ENCODE measurements around the gene PIAS1.
"Not testable (repeated sequence)": the region's sequence is repeated elsewhere in the genome, so short reads cannot be mapped to it uniquely, and the experiment has no call there.

PIAS1 gene

DNA sequence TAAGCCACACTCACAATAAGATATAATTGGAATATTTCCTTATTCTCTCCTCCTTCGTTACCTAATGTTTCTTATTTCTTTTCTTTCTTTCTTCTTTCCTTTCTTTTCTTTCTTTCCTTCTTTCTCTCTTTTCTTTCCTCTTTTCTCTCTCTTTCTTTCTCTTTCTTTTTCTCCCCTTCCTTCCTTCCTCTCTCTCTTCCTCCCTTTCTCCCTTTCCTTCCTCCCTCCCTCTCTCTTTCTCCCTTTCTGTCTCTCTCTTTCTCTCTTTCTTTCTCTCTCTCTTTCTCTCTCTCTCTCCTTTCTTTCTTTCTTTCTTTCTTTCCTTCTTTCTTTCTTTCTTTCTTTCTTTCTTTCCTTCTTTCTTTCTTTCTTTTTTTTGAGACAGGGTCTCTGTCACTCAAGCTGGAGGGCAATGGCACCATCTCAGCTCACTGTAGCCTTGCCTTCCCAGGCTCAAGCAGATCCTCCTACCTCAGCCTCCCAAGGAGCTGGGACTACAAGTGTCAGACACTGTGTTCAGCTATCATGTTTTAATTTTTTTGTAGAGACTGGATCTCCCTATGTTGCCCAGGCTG, 19.3 kb upstream of the PIAS1 start:
- no peak for DNase-seq (ENCODE audit: low spot score)

DNA sequence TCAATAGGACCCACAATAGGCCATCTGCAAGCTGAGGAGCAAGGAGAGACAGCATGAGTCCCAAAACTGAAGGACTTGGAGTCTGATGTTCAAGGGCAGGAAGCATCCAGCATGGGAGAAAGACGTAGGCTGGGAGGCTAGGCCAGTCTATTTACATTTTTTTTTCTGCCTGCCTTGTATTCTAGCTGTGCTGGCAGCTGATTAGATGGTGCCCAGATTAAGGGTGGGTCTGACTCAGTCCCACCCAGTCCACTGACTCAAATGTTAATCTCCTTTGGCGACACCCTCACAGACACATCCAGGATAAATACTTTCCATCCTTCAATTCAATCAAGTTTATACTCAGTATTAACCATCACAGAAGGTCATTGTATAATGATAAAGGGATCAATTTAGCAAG, 15.9 kb upstream of the PIAS1 start:
- DNase-seq (ENCODE audit: low spot score) = no peak

DNA sequence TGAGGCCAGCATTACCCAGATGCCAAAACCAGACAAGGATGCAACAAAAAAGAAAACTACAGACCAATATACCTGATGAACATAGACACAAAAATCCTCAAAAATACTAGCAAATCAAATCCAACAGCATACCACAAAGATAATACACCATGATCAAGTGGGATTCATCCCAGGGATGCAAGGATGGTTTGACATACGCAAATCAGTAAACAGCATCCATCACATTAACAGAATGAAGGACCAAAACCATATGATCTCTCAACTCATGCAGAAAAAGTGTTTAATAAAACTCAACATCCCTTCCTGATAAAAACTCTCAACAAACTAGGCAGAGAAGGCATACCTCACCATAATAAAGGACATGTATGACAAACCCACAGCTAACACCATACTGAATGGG, 14.0 kb upstream of the PIAS1 start:
- no peak for DNase-seq (ENCODE audit: low spot score)

DNA sequence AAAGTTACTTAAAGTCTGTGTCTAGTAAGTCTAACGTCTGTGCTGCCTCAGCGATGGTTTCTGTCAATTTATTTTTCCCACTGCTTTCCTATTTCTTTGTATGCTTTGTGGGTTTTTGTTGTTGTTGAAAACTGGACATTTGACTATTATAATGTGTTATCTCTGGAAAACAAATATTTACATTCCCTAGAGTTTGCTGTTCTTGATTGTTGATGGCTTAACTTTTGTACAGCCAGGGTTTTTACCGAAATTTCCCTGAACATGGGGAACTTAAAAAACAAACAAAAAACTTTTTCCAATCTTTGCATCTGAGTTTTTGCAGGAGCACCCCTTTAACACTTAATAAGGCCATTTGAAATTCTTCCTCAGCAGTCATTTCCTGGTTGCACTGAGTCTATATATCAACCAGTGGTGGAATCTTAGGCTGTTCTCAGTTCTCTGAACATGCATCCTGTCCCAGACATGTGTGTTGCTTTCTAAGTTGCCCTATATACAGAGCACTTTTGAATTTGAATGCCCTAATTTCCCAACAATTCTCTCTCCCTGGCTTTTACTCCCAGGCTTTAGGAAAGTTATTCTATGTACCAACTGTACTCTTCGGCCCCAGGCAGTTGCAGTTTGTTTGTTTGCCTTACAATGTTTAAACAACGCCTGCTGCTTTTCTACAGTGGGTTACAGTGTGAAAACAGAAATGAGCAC, 11.8 kb upstream of the PIAS1 start:
- no peak for DNase-seq (ENCODE audit: low spot score)

DNA sequence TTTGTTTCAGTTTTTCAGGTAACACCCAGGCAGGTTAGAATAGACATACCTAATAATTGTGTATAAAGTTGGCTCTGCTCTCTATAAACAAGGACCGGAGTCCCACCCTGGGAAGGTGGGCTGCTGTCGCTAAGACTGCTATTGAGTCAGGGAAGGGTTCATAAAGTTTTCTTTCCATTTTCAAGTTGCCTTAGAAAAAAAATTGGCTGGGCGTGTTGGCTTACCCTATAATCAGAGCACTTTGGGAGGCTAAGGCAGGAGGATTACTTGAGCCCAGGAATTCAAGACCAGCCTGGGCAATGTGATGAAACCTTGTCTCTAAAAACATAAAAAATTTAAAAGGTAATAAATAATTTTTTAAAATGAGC, 11.3 kb upstream of the PIAS1 start:
- no peak for DNase-seq (ENCODE audit: low spot score)

DNA sequence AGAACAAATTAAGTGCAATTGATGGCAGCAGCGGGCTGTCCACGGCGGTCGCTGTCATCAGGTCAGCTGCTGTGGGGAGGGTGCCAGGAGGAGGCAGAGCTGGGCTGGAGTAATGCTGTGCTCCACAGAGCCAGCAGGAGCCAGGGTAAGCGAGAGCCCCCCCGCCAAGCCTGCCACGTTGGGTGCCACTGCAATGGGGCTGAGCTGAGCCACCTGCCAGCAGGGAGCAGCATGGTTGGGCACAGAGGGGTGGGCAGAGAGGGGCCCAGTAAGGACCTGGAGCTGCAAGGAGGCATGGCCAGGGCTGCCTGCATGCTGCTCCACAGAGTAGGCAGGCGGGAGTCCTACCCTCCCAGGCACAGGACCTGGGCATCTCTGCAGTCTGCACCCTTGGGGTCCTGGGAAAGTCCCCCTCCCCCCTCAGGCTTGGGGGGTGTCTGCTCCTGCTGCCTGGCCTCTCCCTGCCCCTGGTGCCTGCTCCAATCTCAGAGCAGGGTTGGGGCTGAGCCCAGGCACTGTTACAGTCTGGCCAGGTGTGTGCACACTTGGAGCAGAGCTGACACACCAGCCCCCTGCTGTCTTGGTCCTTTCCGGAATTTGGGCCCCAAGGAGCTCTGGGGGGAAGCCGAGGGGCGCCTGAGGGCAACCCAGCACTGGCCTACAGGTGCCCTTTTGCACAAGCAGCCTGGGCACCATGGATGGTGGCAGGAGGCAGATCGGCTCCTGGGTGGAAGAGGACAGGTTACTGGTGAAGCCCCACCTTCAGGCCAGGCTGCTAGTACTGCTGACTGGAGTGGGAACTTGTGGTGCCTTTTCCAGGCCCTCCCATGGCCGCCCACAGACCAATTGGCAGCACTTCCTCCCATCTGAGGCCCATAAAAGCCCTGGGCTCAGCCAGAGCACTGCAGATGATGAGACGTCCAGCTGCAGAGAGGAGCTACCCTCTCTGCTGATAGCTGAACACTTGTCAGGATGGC, 8.5 kb upstream of the PIAS1 start:
- no peak for DNase-seq (ENCODE audit: low spot score)

DNA sequence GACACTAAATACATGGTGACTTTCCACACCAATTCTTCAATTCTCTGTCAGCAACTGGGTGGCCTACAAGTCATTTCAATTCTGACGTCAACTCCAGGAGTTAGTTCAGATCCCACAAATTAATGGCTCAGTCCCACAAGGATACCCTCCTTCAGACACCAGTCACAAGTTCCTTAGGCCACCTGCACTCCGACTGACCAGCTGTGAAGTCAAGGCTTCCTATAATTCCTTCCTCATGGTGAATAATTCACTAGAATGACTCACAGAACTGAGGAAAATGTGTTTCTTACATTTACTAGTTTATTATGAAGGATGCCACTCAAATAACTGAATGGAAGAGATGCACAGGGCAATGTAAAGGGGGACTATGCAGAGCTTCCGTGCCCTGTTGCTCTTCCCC, 6.3 kb upstream of the PIAS1 start:
- DNase-seq (ENCODE audit: low spot score) = no peak

DNA sequence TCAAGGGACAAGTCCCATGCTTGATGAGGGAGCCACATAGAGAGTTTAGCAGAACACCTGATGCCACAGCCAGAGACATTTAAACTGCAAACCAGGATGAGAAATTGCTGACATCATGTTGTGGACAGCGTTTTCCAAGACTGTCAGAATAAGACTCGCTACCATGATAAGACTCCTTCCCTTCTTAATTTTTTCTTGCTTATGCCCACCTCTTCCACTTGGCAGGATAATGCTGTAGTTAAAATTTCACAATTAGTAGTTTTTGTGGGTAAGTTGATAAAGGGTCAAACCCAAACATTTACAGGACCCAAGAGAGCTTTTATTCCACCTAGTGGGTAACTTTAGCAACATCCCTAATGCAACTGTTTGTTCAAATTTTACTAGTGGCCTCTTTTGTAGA, 3.0 kb upstream of the PIAS1 start:
- no peak for DNase-seq (ENCODE audit: low spot score)

DNA sequence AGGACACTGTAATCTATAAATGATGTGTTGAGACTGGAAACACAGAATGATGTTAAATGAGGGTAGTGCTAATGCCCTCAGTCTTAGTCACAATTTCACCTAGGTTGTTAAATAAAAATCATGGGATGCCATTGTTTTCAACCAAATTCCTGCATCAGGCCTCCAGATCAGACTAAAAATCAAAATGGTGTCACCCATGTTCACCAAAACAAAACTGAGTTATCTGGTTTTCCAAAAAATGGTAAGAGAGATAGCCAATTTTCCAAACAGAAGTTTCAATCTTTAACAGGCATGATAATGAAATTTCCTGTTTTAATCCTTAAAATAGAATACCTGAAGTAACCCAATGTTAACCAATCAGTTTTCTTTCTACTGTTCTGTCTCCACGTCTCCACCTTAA, 2.2 kb upstream of the PIAS1 start:
- DNase-seq (ENCODE audit: low spot score) = no peak

DNA sequence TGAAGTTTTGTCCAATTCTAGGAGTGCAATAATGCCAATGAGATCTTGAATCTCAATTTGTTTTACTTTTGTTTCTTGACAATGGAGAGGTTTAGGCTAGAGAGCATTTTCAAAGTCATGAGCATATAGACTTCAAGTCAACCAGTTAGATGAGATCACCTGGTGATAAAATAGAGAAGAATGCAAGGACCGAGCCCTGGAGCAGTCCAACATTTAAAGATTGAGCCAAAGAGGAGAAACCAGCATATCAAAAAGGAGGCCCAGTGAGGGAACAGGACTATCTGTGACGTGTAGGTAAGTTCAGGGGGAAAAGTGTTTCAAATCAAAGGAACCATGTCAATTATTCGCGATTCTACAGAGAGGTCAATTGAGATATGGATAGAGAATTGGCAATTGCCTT, 1.7 kb upstream of the PIAS1 start:
- no peak for DNase-seq (ENCODE audit: low spot score)

DNA sequence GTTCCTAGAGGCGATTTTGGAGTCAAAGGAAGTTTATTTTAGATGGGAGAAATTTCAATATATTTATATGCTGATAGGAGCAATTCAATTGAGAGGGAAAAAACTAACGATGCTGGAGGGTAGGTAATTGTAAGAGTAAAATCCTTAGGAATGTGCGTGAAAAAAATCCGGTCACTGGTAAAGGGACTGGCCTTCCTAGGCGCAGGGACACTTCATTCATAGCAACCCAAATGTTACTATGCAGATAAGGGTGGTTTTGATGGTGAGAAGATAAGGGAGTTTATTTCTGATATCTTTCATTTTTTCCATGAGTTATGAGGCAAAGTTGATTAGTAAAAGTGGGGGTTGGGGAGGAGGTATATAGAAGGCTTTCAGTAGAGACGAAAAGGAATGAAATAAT, 1.1 kb upstream of the PIAS1 start:
- no peak for DNase-seq (ENCODE audit: low spot score)

DNA sequence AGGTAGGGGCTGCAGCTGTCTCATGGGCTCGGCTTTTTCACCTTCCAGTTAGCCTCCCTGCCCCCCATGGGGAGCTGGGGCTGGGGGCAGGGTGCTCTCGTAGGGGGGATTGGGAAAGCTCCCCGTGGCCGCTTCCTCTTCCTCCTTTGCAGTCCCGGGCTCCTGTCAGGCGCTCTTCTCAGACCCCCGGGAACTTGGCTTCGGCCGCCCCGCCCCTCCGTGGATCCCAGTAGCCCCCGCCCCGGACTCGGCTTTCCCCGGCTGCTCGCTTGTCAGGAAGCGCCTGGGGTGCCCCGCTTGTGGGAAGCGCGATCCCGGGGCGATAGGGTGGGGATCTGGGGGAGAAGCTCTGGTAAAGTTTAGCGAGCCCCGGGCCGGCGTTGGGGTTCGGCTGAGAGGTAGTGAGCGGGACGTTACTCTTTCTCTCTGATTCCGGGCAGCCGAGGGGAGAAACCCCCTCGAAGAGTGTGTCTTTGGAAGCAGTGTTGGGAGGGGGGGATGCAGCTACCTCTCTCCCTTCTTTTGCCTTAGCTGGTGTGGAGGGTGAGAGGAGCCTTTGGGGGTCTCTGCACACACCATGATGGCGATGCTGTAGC, 611 bp downstream of the PIAS1 start:
- peak; percentile 33 for DNase-seq (ENCODE audit: low spot score)

DNA sequence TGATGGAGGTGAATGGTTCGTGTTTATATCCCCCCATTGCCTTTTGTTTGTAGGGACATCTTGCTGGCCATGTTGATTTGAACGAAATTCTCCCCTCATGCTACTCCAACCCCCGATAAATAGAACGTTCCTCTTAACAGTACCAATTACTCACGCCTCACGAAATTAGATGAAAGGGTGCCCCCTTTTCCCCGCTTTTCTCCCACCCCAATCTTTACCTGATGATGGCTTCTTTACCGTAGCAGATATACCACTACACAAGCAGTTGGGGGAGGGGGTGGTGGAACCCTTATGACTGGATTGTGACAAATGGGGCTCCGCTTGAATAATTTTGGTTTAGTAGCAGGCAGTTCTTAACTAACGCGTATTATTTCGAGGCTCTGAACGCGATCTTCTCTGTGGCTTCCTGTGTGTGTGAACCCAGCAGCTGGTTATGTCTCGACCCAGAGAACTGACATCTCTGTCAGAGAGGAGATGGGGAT, 1.1 kb downstream of the PIAS1 start:
- peak; percentile 48 for DNase-seq (ENCODE audit: low spot score)

DNA sequence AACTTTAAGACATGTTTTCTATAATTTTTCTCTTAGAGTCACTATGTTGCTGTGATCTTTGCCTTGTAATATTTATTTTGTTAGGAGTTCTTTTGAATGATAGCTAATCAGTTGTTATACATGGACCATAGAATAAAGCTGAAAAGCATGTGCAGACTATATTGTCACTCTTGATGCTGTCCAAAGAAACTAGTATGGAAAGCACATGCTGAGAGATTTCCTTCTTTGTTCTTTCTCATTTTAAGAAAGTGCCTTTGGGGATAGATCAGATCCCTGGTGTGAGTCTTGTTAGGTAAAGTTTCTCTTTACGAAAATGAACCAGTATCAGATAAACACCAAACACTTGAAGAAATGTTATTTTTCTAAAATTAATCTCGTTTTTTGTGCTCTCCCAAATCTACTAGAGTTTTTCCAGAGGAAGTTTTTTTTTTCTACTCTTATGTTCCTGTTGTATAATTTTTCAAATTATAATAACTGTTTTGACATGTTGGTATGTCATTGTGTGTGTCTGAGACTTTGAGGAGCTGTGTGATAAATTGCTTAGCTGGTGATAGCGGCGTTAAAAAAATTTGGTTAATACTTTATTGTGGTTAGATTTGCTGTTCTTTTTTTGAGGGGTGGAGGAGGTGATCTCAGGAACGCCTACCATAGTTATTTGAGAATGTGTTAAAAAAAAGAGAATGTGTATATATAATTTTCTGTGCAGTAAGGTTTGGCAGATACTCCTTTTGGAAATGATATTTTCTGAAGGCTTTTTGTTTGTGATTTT, 2.2 kb downstream of the PIAS1 start:
- no peak for DNase-seq (ENCODE audit: low spot score)

DNA sequence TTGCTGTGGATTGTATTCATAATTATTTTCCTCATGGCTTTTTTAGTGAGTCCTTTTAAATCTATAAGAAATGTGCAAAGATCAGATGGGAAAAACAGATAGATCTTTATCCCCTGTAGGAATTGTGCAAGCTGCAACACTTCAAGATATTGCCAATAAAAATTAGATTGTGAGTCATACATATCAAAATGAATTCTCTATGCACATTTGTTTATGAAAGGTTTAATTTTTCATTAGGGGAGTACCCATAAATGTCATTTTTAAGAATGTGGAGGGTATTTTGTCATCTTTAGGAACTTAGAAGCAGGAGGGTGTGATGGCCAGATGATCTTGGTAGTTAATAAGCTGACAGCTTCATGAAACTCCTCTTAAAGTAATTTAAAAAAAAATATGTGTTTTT, 2.9 kb downstream of the PIAS1 start:
- no peak for DNase-seq (ENCODE audit: low spot score)

DNA sequence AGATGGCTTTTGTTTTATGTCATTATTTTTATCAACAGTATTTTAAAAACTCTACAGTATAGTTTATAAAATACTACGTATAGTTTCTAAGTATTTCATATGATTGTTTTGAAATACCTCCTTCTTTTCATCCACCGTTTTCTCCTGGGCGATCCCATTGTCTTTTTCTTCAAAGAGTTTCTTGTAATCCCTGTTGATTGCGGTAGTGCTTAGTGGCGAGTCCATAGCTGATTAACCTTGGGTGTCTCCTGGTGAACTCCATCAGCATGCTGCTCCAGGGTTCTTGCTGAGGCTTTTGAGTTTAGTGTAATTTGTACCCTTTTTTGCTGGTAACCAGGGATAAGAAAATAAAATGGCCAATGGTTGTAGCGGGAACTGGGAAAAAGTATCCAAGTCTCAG, 3.6 kb downstream of the PIAS1 start:
- no peak for DNase-seq (ENCODE audit: low spot score)

DNA sequence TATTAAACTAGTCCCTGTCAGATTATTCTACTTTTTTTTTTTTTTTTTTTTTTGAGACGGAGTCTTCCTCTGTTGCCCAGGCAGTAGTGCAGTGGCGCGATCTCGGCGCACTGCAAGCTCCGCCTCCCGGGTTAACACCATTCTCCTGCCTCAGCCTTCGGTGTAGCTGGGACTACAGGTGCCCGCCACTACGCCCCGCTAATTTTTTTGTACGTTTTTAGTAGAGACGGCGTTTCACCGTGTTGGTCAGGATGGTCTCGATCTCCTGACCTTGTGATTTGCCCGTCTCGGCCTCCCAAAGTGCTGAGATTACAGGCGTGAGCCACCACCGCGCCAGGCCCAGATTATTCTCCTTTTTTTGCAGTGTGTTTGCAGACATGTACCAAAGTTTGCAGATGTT, 4.9 kb downstream of the PIAS1 start:
- DNase-seq (ENCODE audit: low spot score) = not testable (repeated sequence)

DNA sequence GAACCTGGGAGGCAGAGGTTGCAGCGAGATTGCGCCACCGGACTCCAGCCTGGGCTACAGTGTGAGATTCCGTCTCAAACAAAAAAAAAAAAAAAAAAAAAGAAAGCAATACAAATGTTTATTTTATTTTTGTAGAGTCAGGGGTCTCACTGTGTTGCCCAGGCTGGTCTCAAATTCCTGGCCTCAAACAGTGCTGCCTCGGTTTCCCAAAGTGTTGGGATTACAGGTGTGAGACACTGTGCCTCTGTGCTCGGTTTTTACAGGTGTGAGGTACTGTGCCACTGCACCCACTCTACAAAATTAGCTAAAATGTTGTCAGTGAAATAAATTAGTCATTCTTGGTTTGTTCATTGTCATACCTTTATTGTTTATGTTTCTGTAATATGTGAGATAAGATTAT, 5.5 kb downstream of the PIAS1 start:
- DNase-seq (ENCODE audit: low spot score) = no peak

DNA sequence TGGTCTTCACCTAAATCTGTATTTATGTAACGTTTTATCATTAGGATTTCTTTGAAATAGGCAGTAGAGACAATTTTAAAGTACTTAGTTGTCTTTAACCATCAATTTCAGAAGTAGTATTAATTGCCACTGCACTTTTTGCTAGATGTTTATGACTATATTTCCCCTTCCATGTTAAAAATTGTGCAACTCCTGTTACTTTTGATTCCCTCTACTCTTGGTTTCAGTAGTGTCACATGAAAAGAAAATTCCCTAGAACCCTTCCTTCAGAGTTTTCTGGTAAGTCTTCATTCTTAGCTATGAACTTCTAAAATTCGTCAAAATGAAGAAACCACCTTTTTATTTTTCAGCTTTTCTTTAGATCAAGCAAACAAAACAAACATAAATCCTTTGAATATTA, 7.1 kb downstream of the PIAS1 start:
- DNase-seq (ENCODE audit: low spot score) = no peak

DNA sequence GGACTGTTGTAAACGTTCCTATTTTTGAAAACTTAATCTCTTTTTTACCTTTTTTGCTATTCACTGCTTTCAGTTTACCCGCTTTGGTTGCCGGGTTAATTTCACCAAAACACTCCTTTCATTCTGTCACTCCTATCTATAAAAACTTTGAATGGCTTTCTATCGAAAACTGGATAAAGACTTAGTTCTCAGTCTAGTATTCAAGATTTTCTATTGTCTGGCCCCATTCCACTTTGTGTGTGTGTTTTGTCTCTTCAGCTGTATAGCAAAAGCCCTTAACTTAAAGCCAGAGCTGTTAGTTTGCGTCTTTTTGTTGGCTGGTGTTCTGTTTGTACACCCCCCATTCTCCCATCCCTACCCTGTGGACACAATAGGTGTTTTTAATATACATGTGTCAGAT, 7.5 kb downstream of the PIAS1 start:
- no peak for DNase-seq (ENCODE audit: low spot score)

DNA sequence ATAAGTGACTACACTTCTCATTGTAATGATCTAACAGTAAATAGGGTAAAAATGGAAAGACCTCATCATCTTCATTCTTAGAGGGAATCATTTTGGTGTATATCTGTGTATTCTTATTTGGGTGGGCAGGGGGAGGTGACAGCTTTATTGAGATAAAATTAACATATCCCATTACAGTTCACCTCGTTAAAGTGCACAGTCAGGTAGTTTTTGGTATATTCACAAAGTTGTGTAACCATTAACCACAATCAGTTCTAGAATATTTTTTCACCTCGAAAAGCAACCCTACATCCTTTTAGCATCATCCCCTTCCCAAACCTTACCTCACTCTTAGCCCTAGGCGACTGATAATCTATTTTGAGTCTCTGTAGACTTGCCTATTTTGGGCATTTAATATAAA, 8.1 kb downstream of the PIAS1 start:
- no peak for DNase-seq (ENCODE audit: low spot score)

DNA sequence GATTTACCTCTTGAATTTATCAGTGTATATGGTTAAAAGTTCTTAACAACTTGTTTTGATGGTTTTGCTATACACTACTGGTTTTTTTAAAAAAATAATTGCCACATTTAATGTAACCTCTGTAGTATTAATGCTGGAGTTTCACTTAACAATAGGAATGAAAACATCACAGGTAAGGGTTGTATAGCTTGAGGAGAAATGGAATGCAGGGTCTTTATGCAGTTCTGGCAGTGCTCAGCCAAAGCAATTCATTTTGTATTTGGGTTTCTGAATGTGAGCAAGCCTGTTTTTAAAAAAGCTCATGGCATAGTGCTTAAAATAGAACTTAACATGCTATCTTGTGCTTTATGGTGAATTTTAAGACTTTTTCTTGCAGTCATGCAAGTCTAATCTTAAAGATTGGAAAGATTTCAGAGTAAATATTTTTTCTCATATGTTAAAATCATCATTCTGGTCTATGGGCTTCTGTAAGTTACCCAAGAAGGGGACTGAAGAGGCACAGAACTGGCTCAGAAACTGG, 8.9 kb downstream of the PIAS1 start:
- no peak for DNase-seq (ENCODE audit: low spot score)
